ENCODE data around the gene LRRC73. TPM values are rescaled to one million over a fixed set of nuclear protein-coding genes. Genes with fewer than 3 reads are reported as not detected.
"Not testable (repeated sequence)": the region's sequence is repeated elsewhere in the genome, so short reads cannot be mapped to it uniquely, and the experiment has no call there.

LRRC73 gene
- total and polyA plus RNA-seq, 2 experiments from 2014 or later, result 2.9 to 3.4 TPM

DNA sequence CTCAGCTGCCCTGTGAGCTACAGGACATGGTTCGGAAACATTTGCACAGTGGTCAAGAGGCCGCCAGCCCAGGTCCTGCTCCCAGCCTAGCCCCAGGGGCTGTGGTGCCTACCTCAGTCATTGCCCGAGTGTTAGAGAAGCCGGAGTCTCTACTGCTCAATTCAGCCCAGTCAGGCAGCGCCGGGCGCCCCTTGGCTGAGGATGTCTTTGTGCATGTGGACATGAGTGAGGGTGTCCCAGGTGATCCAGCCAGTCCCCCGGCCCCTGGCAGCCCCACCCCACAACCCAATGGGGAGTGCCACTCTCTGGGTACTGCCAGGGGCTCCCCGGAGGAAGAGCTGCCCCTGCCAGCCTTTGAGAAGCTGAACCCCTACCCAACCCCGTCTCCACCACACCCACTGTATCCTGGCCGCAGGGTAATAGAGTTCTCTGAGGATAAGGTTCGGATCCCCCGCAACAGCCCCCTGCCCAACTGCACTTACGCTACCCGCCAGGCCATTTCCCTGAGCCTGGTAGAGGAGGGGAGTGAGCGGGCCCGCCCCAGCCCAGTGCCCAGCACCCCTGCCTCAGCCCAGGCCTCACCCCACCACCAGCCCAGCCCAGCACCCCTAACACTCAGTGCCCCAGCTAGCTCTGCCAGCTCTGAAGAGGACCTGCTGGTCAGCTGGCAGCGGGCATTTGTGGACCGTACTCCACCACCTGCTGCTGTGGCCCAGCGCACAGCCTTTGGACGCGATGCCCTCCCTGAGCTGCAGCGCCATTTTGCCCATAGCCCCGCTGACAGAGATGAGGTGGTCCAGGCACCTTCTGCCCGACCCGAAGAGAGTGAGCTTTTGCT, 5.2 kb downstream of the LRRC73 start:
- H3K4me3 ChIP-seq, result no peak overlapping the region
- no peak for DNase-seq (ENCODE audit: low read depth in 1 of 2, low spot score in 1 of 2)
- TF ChIP-seq, protein P1, sequence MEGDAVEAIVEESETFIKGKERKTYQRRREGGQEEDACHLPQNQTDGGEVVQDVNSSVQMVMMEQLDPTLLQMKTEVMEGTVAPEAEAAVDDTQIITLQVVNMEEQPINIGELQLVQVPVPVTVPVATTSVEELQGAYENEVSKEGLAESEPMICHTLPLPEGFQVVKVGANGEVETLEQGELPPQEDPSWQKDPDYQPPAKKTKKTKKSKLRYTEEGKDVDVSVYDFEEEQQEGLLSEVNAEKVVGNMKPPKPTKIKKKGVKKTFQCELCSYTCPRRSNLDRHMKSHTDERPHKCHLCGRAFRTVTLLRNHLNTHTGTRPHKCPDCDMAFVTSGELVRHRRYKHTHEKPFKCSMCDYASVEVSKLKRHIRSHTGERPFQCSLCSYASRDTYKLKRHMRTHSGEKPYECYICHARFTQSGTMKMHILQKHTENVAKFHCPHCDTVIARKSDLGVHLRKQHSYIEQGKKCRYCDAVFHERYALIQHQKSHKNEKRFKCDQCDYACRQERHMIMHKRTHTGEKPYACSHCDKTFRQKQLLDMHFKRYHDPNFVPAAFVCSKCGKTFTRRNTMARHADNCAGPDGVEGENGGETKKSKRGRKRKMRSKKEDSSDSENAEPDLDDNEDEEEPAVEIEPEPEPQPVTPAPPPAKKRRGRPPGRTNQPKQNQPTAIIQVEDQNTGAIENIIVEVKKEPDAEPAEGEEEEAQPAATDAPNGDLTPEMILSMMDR (IDR thresholded peaks at IDR 0.05; ENCODE audit: low read depth, low read length), result no peak
- H3K9me3 ChIP-seq (ENCODE audit: low read depth), result no peaks in the 10 kb centered on the region
- peaks cover 17% of the 10 kb centered on the region for H3K27me3 ChIP-seq
- peaks cover 25% of the 10 kb centered on the region for H3K36me3 ChIP-seq
- H3K4me1 ChIP-seq (ENCODE audit: low read depth), result peaks cover 5% of the 10 kb centered on the region
- H3K27ac ChIP-seq, result no peak overlapping the region

DNA sequence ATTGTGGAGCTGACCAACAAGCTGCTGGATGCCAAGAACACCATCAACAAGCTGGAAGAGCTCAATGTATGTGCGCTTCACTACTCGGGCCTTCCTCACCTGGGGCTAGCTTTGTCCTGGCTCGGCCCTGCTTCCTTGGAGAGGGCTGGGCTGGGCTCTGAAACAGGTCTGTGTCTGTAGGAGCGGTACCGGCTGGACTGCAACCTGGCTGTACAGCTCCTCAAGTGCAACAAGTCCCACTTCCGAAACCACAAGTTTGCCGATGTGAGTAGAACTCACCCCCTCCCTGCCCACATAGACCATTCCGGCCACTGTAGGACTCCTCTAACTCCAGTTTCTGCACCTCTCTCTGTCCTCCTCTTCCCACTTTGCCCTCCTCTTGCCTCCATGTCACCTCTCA, 6.7 kb downstream of the LRRC73 start:
- H3K36me3 ChIP-seq, result peaks cover 36% of the 10 kb centered on the region
- no peak for DNase-seq (ENCODE audit: low read depth in 1 of 2, low spot score in 1 of 2)
- TF ChIP-seq, protein P1 (IDR thresholded peaks at IDR 0.05; ENCODE audit: low read depth, low read length), result no peak

DNA sequence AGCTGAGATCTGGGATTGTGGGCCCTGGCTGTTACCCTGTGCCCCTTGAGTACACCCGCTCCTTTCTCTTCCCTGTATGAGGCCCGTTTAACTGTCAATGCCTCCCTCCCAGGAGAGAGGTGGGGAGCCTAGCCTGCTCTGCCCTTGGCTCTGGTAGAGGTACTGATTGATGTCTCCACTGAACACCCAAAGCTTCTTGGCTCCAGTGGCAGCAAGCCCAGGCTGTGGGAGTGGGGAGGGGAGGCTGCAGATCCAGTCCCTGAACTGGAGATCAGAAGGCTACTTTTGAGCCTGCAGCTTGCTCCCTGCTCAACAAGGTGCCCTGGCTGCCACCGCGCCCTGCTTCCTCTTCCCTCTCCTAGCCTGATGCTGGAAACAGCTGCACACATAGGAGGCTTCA, 7.5 kb downstream of the LRRC73 start:
- TF ChIP-seq, protein P1 (IDR thresholded peaks at IDR 0.05; ENCODE audit: low read depth, low read length), result no peak
- H3K27me3 ChIP-seq, result no peaks in the 10 kb centered on the region
- no peak overlapping the region for H3K27ac ChIP-seq
- peaks cover 5% of the 10 kb centered on the region for H3K4me1 ChIP-seq (ENCODE audit: low read depth)
- H3K36me3 ChIP-seq, result peaks cover 38% of the 10 kb centered on the region
- no peak for DNase-seq (ENCODE audit: low read depth in 1 of 2, low spot score in 1 of 2)
- H3K4me3 ChIP-seq, result no peak overlapping the region
- H3K9me3 ChIP-seq (ENCODE audit: low read depth), result no peaks in the 10 kb centered on the region

More for the DNA sequence above, 6.7 kb downstream of the LRRC73 start:
- peaks cover 5% of the 10 kb centered on the region for H3K4me1 ChIP-seq (ENCODE audit: low read depth)
- no peak overlapping the region for H3K27ac ChIP-seq
- H3K9me3 ChIP-seq (ENCODE audit: low read depth), result no peaks in the 10 kb centered on the region
- H3K4me3 ChIP-seq, result no peak overlapping the region
- peaks cover 4% of the 10 kb centered on the region for H3K27me3 ChIP-seq

DNA sequence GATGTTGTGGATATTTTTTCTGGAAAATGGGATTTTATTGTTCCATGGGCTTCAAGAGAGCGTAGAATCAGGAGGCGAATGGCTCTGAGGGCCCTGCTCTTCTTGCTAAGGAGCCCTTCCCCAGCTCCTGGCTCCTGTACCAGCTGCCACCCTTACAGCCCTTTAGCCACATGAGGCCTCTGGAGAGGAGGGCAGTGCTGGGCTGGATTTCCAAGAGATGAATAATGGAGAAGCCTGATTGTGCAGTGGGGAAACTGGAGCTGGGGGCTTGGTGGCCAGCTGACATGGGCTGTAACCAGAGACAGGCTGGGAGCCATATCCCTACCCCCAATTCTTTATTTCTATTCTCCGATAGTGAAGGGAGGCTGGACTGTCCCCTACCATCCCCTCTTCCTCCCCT, 9.2 kb downstream of the LRRC73 start:
- H3K36me3 ChIP-seq, result peaks cover 40% of the 10 kb centered on the region
- no peak overlapping the region for H3K27ac ChIP-seq
- DNase-seq (ENCODE audit: low read depth in 1 of 2, low spot score in 1 of 2), result no peak
- TF ChIP-seq, protein P1 (IDR thresholded peaks at IDR 0.05; ENCODE audit: low read depth, low read length), result no peak
- H3K9me3 ChIP-seq (ENCODE audit: low read depth), result no peaks in the 10 kb centered on the region
- peaks cover 6% of the 10 kb centered on the region for H3K4me1 ChIP-seq (ENCODE audit: low read depth)
- H3K27me3 ChIP-seq, result no peaks in the 10 kb centered on the region
- no peak overlapping the region for H3K4me3 ChIP-seq

DNA sequence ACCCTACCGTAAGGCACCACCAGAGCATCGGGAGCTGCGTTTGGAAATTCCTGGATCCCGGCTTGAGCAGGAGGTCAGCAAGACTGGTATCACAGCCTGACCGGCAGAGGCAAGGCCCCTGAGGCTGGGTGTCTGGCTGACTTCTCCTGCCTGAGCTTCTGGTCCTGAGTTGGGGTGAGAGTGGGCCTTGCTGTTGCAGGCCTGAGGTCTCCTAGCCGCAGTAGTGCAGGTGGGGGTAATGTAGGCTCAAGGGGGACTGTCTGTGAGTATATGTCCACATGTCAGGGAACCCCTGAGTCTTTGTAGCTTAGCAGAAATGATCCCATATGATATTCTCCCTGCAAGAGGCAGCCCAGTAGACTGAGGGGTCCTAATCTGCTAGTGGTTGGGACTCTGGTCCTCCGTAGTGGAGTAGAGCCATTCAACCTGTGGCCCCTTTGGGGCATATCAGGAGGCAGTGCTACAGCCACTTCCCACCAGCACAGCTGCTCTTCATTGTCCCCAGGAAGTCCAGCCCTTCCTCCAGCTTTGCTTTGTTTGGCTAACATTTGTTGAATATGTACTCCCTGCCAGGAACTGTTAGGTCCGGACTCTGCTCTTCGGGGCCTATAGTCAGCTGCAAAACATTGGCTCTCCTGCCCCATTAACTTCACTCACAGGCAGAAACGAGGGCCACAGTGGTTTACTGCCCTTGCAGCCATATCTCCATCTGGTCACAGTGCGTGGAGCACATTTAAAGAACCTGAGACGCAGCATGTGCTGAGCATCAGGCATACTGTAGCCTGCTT, 10.9 kb downstream of the LRRC73 start:
- peaks cover 34% of the 10 kb centered on the region for H3K36me3 ChIP-seq
- no peaks in the 10 kb centered on the region for H3K9me3 ChIP-seq (ENCODE audit: low read depth)
- H3K27me3 ChIP-seq, result no peaks in the 10 kb centered on the region
- peaks cover 13% of the 10 kb centered on the region for H3K4me1 ChIP-seq (ENCODE audit: low read depth)
- H3K4me3 ChIP-seq, result no peak overlapping the region
- no peak for DNase-seq (ENCODE audit: low read depth in 1 of 2, low spot score in 1 of 2)
- no peak overlapping the region for H3K27ac ChIP-seq
- TF ChIP-seq, protein P1 (IDR thresholded peaks at IDR 0.05; ENCODE audit: low read depth, low read length), result no peak

DNA sequence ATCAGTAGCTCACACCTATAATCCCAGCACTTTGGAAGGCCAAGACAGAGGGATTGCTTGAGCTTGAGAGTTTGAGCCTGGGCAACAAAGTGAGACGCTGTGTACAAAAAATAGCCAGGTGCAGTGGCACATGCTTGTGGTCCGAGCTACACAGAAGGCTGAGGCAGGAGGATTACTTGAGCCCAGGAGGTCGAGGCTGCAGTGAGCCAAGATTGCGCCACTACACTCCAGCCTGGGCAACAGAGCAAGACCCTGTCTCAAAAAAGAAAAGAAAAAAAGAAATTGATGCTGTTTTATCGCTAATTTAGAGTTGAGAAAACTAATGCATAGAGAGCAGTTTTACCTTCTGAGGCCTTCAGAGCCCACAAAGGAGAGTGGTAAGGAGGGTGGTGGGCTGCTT, 11.9 kb downstream of the LRRC73 start:
- not testable (repeated sequence) for H3K9me3 ChIP-seq (ENCODE audit: low read depth); H3K4me3 ChIP-seq; H3K27me3 ChIP-seq; H3K27ac ChIP-seq; DNase-seq (ENCODE audit: low read depth in 1 of 2, low spot score in 1 of 2)
- peaks cover 13% of the 10 kb centered on the region for H3K4me1 ChIP-seq (ENCODE audit: low read depth)
- peaks cover 33% of the 10 kb centered on the region for H3K36me3 ChIP-seq
